ENCODE measurements around the gene ANKRD27. TPM values are rescaled to one million over a fixed set of nuclear protein-coding genes. Genes with fewer than 3 reads are reported as not detected.

Gene ANKRD27
- total RNA-seq, 1 experiment from 2014 or later = 40.8 TPM

GRCh38 chr19:32581705-32582179, 93.2 kb downstream of the ANKRD27 start:
- peak overlapping the region; percentile 97 for H3K4me3 Mint-ChIP-seq (ENCODE audit: low read depth, unreplicated experiment)
- peaks cover 11% of the 10 kb centered on the region for H3K4me1 Mint-ChIP-seq (ENCODE audit: low read depth, unreplicated experiment)
- no peak for TF ChIP-seq CTCF (IDR thresholded peaks at IDR 0.05; ENCODE audit: unreplicated experiment)
- peak; percentile 40 for DNase-seq
- no peaks in the 10 kb centered on the region for H3K27me3 Mint-ChIP-seq (ENCODE audit: unreplicated experiment)
- BruUV-seq (replicated peaks) = no TSS peak
- H3K36me3 Mint-ChIP-seq (ENCODE audit: insufficient read depth, unreplicated experiment) = peaks cover 37% of the 10 kb centered on the region
- CTCF ChIA-PET = interaction anchor here (0.8 kb wide), 1 partner anchor 244 kb away, joined by 4 read pairs; no protein-coding TSS in a partner anchor
- peak overlapping the region; percentile 68 for H3K27ac Mint-ChIP-seq (ENCODE audit: unreplicated experiment)
- intact Hi-C loops (cut with micrococcal nuclease; ENCODE audit: unreplicated experiment) = no loop called here
- H3K9me3 Mint-ChIP-seq (ENCODE audit: low read depth, unreplicated experiment) = no peaks in the 10 kb centered on the region

GRCh38 chr19:32580901-32581704, 93.9 kb downstream of the ANKRD27 start, which contains the start of gene PDCD5:
Gene PDCD5, plus strand, starts transcription at chr19:32581190. Its CDS starts 72 bp downstream, at chr19:32581262.
- no peaks in the 10 kb centered on the region for H3K9me3 Mint-ChIP-seq (ENCODE audit: low read depth, unreplicated experiment)
- H3K27ac Mint-ChIP-seq (ENCODE audit: unreplicated experiment) = peak within 1 kb of the TSS; percentile 68
- peaks cover 37% of the 10 kb centered on the region for H3K36me3 Mint-ChIP-seq (ENCODE audit: insufficient read depth, unreplicated experiment)
- peaks cover 11% of the 10 kb centered on the region for H3K4me1 Mint-ChIP-seq (ENCODE audit: low read depth, unreplicated experiment)
- no TSS peak for BruUV-seq (replicated peaks)
- no peak for TF ChIP-seq CTCF (IDR thresholded peaks at IDR 0.05; ENCODE audit: unreplicated experiment)
- H3K27me3 Mint-ChIP-seq (ENCODE audit: unreplicated experiment) = no peaks in the 10 kb centered on the region
- intact Hi-C loops (cut with micrococcal nuclease; ENCODE audit: unreplicated experiment) = no loop called here
- peak within 1 kb of the TSS; percentile 97 for H3K4me3 Mint-ChIP-seq (ENCODE audit: low read depth, unreplicated experiment)
- CTCF ChIA-PET = interaction anchor here (0.6 to 0.8 kb wide), 7 partner anchors 15 to 471 kb away, joined by 3 to 4 read pairs (median 4); no protein-coding TSS in a partner anchor
- peak; percentile 98 for DNase-seq

GRCh38 chr19:32580353-32580900, 94.6 kb downstream of the ANKRD27 start:
- peak overlapping the region; percentile 97 for H3K4me3 Mint-ChIP-seq (ENCODE audit: low read depth, unreplicated experiment)
- no peak for DNase-seq
- no TSS peak for BruUV-seq (replicated peaks)
- intact Hi-C loops (cut with micrococcal nuclease; ENCODE audit: unreplicated experiment) = no loop called here
- no peaks in the 10 kb centered on the region for H3K27me3 Mint-ChIP-seq (ENCODE audit: unreplicated experiment)
- TF ChIP-seq CTCF (IDR thresholded peaks at IDR 0.05; ENCODE audit: unreplicated experiment) = no peak
- CTCF ChIA-PET = interaction anchor here (0.7 kb wide), 1 partner anchor 1001 kb away, joined by 6 read pairs; no protein-coding TSS in a partner anchor
- H3K9me3 Mint-ChIP-seq (ENCODE audit: low read depth, unreplicated experiment) = no peaks in the 10 kb centered on the region
- peaks cover 11% of the 10 kb centered on the region for H3K4me1 Mint-ChIP-seq (ENCODE audit: low read depth, unreplicated experiment)
- peak overlapping the region; percentile 68 for H3K27ac Mint-ChIP-seq (ENCODE audit: unreplicated experiment)
- H3K36me3 Mint-ChIP-seq (ENCODE audit: insufficient read depth, unreplicated experiment) = peaks cover 37% of the 10 kb centered on the region

GRCh38 chr19:32576790-32577189, 98.2 kb downstream of the ANKRD27 start:
- Mint-ChIP-seq H3K27ac (ENCODE audit: unreplicated experiment) (no peak overlapping the region), H3K9me3 (ENCODE audit: low read depth, unreplicated experiment) (no peaks in the 10 kb centered on the region)
- CTCF ChIA-PET = no interaction called here

More at GRCh38 chr19:32576790-32577189, 98.2 kb downstream of the ANKRD27 start:
- H3K4me3 Mint-ChIP-seq (ENCODE audit: low read depth, unreplicated experiment) = no peak overlapping the region
- peaks cover 14% of the 10 kb centered on the region for H3K36me3 Mint-ChIP-seq (ENCODE audit: insufficient read depth, unreplicated experiment)
- intact Hi-C loops (cut with micrococcal nuclease; ENCODE audit: unreplicated experiment) = no loop called here
- BruUV-seq (replicated peaks) = no TSS peak
- no peaks in the 10 kb centered on the region for H3K4me1 Mint-ChIP-seq (ENCODE audit: low read depth, unreplicated experiment)
- peaks cover 11% of the 10 kb centered on the region for H3K27me3 Mint-ChIP-seq (ENCODE audit: unreplicated experiment)
- DNase-seq = no peak
- no peak for TF ChIP-seq CTCF (IDR thresholded peaks at IDR 0.05; ENCODE audit: unreplicated experiment)

Data from Calu3 (cell line).